ENCODE measurements around the gene NOM1. TPM values are rescaled to one million over a fixed set of nuclear protein-coding genes. Genes with fewer than 3 reads are reported as not detected.
A peak's percentile ranks its signal among the peaks of the same experiment; 100 is the strongest.
"Not testable (repeated sequence)": the region's sequence is repeated elsewhere in the genome, so short reads cannot be mapped to it uniquely, and the experiment has no call there.

Gene NOM1
- total RNA-seq = 7.8 TPM
- long read RNA-seq, full-length matches to known transcripts = 7 of 18 reads
- long read RNA-seq, partial matches to known transcripts = 7 of 18 reads
- long read RNA-seq, other reads (novel, unspliced or antisense) = 4 of 18 reads

DNA sequence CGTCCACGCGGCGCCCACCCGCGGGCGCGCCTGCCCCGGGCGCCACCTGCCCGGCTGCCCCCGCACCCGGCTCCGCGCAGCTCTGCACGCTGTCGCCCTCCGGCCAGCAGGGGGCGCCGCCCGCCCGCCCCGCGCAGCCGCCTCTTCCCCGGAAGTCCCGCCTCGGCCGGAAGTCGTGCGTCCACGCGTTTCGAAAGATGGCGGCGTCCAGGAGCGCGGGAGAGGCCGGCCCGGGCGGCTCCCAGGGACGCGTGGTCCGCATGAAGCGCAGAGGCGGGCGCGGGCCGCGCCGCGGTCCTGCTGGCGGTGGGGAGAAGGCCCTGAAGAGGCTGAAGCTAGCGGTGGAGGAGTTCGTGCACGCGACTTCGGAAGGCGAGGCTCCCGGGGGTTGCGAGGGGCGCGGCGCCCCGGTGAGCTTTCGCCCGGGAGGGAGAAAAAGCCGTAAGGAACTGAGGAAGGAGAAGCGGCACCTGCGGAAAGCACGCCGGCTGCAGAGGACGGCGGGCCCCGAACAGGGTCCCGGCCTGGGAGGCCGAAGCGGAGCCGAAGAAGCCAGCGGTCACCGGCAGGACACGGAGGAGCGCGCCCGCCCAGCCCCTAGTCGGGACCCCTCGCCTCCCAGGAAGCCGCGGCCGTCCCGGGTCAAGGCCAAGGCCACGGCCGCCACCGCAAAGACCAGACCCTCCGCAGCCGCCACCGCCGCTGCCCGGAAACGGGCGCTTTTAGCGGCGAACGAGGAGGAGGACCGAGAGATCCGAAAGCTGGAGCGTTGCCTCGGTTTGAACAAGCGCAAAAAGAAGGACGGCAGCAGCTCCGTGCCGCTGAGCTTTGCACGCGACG lies at the start of gene NOM1:
Gene NOM1 (plus strand): TSS at position 172 of the 840 bp plus-strand sequence. CDS start 26 bp downstream, at position 198.
- DNase-seq = peak; percentile 96
- intact Hi-C loops (cut with micrococcal nuclease) = no loop called here
- peak; percentile 99 for ATAC-seq

GRCh38 chr7:156900093-156900492 lies 49.4 kb upstream of the NOM1 start:
- DNase-seq; ATAC-seq; intact Hi-C loops (cut with micrococcal nuclease): not testable (repeated sequence)

DNA sequence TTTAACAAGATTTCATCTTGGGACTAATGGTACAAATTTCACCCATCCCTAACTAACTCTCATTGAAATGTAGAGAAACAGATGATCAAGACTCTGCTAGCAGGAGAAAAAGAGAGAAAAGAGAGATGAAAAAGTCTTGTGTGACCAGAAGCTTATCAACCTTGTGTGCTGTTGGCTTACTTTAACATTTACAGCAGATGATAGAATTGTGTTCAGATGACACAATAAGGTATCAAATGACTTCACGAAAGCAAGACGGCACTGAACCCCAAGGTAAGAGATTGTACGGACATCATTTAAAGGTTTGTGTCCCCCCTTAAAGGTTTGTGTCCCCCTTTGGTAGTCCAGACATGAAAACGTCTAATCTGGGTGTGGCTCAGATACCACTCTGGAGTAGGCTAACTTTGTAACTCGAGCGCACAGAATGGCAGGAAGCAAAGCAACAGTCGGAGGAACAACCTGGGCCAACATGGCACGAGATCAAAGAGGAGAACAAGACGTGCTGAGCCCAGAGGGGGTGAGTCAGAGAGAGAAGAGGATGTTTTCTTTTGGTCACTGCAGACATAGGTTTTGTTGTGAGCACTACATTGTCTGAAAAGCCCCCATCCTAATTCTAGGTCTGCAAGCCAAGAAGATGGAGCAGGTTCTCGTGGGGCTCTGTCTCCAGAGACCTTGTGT lies 46.1 kb upstream of the NOM1 start:
- no peak for DNase-seq
- ATAC-seq = peak; percentile 80
- intact Hi-C loops (cut with micrococcal nuclease) = no loop called here

DNA sequence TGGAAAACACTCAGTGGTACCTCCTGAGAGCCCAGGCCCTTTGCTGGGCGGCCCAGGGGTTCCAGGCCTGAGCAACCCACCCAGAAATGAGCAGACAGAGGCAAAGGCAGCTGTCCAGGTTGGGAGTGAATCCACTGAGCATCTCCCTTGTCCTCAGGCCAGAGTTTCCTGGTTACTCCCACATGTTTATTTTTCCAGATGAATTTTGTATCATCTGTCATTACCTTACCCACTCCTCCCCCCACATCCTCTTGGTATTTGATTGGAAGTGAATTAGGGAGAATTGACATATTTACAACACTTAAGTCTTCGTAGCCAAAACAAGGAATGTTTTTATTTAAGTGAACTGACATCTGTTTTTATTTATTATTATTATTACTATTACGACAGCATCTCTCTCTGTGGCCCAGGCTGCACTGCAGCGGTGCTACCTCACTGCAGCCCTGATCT lies 43.3 kb upstream of the NOM1 start:
- intact Hi-C loops (cut with micrococcal nuclease) = no loop called here
- DNase-seq (no peak), ATAC-seq (no peak)

- intact Hi-C loops (cut with micrococcal nuclease) = no loop called here
- ATAC-seq (no peak), DNase-seq (no peak)
These were observed 41.9 kb upstream of the NOM1 start for GRCh38 chr7:156907656-156908055.

DNA sequence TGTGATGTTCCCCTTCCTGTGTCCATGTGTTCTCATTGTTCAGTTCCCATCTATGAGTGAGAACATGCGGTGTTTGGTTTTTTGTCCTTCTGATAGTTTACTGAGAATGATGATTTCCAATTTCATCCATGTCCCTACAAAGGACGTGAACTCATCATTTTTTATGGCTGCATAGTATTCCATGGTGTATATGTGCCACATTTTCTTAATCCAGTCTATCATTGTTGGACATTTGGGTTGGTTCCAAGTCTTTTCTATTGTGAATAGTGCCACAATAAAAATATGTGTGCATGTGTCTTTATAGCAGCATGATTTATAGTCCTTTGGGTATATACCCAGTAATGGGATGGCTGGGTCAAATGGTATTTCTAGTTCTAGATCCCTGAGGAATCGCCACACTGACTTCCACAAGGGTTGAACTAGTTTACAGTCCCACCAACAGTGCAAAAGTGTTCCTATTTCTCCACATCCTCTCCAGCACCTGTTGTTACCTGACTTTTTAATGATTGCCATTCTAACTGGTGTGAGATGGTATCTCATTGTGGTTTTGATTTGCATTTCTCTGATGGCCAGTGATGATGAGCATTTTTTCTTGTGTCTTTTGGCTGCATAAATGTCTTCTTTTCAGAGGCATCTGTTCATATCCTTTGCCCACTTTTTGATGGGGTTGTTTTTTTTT lies 39.8 kb upstream of the NOM1 start:
- ATAC-seq; DNase-seq; intact Hi-C loops (cut with micrococcal nuclease): not testable (repeated sequence)

DNA sequence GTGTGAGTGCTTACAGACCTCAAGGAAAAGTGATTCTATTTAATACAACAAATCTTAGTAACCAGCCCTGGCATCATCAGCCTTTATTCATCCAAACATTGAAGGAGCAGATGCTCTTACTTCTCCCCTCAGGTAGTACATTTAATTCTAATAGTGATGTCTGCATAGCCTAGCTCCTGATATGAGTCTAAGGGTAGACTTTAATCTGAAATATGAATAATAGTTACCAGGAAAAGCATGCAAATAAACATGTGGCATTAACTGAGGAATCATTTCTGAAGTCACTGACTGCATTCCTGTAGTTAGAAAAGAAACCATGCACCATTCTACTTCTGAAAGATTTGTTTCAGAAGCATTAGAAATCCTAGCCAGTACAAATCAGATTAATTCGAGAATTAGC lies 30.9 kb upstream of the NOM1 start:
- DNase-seq (no peak), ATAC-seq (no peak)
- intact Hi-C loops (cut with micrococcal nuclease) = no loop called here

DNA sequence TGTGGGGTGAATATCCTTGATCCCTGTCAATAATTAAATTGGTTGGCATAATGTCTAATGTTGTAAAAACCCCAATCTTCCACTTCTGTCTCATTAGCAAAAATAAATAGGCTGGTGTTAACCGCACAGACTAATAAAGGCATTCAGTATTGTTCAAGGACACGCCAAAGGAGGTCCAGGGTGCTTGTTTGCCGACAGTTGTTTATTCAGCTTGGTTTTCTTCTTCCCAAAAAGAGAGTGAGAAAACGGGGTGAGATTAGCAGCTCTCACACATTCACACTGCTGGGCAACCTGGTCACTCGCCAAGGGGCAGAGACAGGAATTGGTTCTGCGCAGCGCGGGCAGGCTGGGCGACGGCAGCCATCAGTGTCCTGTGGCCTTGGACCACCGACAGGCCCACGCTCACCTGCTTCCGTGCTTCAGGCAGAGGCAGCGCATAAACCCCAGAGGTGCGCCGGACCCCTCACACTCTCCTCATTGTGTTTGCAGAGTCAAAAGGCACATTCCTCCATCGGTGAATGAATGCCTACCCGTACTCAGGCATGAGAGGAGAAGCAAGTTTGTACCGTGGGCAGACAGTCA lies 30.3 kb upstream of the NOM1 start:
- intact Hi-C loops (cut with micrococcal nuclease) = no loop called here
- DNase-seq = no peak

GRCh38 chr7:156920076-156920475 lies 29.4 kb upstream of the NOM1 start:
- ATAC-seq (no peak), DNase-seq (no peak)
- intact Hi-C loops (cut with micrococcal nuclease) = no loop called here

More for the DNA sequence above, 30.3 kb upstream of the NOM1 start:
- no peak for ATAC-seq

DNA sequence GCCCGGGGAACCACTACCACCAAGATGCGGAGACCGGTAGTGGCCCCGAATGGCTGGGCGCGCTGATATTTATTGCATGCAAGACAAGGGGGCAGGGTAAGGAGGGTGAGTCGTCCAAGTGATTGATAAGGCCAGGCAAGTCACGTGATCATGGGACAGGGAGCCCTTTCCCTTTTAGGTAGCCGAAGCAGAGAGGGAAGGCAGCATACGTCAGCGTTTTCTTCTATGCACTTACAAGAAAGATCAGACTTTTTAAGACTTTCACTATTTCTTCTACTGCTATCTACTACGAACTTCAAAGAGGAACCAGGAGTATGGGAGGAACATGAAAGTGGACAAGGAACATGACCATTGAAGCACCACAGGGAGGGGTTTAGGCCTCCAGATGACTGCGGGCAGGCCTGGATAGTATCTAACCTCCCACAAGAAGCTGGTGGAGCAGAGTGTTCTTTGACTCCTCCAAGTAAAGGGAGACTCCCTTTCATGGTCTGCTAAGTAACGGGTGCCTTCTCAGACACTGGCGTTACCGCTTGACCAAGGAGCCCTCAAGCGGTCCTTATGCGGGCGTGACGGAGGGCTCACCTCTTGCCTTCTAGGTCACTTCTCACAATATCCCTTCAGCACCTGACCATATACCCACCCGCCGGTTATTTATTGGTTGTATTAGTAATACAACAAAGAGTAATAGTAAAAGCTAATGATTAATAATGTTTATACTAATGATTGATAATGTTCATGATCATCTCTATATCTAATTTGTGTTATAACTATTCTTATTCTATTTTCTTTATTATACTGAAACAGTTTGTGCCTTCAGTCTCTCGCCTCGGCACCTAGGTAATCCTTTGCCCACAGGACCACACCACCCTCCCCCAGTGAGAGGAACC lies 28.8 kb upstream of the NOM1 start:
- intact Hi-C loops (cut with micrococcal nuclease); ATAC-seq: not testable (repeated sequence)

DNA sequence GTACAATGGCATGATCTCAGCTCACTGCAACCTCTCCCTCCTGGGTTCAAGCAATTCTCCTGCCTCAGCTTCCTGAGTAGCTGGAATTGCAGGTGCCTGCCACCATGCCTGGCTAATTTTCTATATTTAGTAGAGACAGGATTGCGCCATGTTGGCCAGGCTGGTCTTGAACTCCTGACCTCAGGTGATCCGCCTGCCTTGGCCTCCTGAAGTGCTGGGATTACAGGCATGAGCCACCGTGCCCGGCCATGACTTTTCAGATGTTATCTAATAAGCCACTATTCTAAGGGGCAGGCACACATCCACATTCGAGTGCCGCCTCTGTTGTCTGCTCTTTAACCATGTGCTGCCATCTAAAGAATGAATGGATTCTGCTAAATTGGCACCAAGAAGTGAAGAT lies 27.2 kb upstream of the NOM1 start:
- DNase-seq; intact Hi-C loops (cut with micrococcal nuclease); ATAC-seq: not testable (repeated sequence)

More for the DNA sequence above, 28.8 kb upstream of the NOM1 start:
- DNase-seq = not testable (repeated sequence)

GRCh38 chr7:156925821-156926220 lies 23.7 kb upstream of the NOM1 start:
- intact Hi-C loops (cut with micrococcal nuclease); DNase-seq; ATAC-seq: not testable (repeated sequence)

DNA sequence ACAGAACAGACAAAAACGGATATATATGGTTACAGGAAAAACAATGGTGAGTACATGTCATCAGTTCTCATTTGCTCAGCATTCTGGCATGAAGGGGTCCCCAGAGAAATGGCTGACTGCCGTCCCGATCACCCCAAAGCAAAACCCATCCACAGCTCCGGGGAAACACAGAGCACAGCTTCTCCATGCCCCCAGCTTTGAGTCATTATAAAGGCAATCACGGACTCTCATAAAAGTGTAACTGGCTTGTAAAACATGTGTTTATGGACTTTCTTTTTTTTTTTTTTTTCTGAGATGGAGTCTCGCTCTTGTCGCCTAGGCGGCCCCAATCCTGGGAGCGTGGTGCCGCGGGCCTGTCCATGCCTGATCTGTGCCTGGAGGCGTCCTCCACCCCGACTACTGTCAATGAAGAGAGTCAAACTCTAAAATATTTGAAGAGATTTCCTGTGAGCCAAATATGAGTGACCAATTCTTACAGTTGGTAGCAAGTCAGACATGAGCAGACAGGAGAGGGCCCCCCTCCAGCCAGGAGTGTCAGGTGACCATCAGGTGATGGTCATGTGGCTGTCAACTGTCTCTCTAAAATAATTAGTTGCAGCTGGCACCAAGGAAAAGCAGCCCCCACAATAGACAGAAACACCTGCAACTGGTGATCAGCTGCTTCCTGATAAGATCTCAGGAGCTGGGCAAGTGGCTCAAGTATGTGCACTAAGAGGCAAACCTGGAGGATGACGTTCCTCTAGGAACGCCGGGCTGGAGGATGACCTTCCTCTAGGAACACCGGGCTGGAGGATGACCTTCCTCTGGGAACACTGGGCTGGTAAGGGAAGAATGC lies 21.7 kb upstream of the NOM1 start:
- DNase-seq = no peak
- ATAC-seq = no peak
- intact Hi-C loops (cut with micrococcal nuclease) = no loop called here

GRCh38 chr7:156928406-156928747 lies 21.1 kb upstream of the NOM1 start:
- ATAC-seq = no peak
- DNase-seq = no peak
- intact Hi-C loops (cut with micrococcal nuclease) = no loop called here

- intact Hi-C loops (cut with micrococcal nuclease) = no loop called here
- ATAC-seq = no peak
- DNase-seq = no peak
These were observed 19.5 kb upstream of the NOM1 start for GRCh38 chr7:156929789-156930539.

DNA sequence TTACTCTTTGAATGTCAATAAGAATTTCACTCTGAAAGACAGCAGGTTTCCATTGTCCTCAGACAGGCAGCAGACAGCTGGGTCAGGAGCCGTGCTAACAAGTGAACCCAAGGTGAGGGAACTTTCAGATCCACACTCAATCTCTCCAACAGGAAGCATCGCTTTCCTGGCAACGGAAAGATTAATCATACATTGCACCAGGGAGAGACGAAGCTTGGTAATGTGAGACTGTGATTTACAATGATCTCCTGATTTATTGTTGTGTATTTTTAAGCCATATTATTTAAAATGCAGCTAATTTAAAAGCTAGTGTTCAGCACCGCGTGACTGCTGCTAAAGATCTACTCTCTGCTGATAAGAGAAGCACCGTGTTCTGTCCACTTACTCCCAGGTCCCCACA lies 17.5 kb upstream of the NOM1 start:
- intact Hi-C loops (cut with micrococcal nuclease) = no loop called here
- ATAC-seq = no peak
- DNase-seq = no peak

DNA sequence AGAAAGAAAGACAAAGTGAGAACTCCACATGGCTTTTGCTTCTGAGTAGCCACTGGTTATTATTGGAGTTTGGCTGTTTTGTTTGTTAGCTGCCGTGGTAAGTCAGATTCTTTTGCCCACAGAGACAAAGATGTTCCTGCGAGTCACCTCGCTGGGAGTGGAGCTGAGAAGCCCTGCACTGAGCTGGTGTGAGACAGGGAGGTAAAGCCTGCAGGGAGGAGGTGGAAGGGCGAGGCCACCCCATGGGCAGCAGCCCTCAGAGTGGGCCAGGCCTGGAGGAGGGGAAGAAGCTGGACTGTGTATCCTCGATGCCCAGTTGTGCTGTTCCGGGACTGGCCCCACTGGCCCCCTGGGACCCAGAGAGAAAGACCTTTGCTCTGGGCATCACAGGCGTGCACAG lies 14.3 kb upstream of the NOM1 start:
- intact Hi-C loops (cut with micrococcal nuclease) = no loop called here
- no peak for ATAC-seq
- no peak for DNase-seq
